ENCODE measurements around the gene ALS2.
"Not testable (repeated sequence)": the region's sequence is repeated elsewhere in the genome, so short reads cannot be mapped to it uniquely, and the experiment has no call there.

ALS2 gene

DNA sequence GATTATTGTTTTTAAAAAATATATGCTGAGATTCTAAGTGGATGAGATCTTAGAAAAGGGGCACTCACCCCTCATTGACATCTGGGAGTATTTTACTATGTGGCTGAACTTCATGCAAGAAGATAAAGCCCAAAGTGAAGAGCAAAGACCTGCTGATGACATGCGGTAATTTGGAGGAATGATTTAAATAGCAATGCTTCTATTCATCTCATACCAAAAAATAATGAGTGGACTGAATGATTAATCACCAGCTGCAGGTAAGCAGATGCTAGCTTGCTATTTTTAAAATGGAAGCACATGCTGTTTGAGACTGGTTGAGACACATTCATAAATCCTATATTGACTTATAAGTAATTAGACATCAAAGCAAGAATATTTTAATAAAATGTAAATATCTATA, 12.9 kb upstream of the ALS2 start:
- DNase-seq: no peak

DNA sequence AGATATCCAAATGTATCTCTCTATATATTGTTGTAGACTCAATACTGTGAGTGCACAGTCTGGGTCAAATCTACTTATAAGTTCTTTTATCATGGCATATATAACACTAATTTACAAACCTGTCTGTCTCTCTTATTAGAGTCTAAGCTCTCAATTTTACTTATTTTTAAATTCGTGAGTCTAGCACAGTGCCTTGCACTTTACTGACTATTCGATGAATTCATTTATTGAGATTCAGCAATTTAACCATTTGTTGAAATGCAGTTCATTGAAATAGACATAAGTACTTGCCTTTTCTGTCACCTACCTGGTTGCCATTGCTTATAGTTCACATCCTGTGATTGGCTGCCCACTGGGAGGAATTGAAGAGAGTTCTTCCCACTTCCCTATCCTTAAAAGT, 10.3 kb upstream of the ALS2 start:
- DNase-seq: no peak

DNA sequence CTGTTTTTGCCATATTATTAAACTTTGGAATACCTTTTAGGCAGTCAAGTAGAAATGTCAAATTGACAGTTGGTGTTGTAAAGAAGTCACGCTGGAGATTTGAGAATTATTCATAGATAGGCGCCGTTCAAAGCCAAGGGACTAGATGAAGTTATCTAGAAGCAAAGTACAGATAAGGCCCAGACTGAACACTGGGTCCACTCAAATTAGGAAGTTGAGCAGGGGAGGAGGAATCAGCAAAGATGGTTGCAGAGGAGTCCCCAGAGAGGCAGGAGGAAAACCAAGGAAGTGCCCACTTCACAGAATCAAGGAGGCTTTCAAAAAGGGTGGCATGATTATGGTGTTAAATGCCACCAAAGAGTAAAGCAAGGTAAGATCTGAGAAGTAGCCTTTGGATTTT, 9.6 kb upstream of the ALS2 start:
- DNase-seq: no peak

DNA sequence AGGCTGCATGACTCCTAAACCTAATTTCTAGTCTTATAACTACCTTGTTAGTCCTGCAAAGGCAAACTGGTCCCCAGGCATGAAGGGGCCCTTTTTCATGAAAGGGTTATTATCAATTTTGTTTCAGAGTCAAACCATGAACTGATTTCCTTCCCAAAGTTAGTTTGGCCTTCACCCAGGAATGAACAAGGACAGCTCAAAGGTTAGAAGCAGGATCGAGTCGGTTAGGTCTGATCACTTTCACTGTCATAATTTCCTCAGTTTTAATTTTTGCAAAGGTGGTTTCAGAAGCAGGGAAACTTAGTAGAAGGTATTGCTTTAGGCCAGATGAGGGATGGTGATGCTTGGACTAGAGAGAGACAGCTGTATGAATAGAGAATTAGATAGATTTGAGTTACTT, 8.7 kb upstream of the ALS2 start:
- DNase-seq: no peak

DNA sequence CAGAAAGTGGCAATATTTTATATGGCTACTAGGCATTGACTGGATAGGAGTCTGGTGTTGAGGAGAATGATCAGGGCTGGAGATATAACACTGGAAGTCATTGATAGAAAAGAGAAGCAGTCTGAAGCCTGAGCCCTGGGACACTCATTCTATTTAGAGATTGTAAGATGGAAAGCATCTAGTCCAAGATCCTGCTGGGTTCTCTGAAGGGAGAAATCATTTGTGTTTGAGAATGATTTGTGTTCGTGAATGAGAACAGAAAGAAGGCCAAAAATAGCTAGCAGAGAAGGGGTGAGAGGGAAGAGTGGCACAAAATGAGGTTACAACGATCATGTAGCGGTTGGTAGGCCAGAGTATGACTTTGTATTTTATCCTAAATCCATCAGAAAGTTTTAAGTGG, 7.6 kb upstream of the ALS2 start:
- DNase-seq: no peak

DNA sequence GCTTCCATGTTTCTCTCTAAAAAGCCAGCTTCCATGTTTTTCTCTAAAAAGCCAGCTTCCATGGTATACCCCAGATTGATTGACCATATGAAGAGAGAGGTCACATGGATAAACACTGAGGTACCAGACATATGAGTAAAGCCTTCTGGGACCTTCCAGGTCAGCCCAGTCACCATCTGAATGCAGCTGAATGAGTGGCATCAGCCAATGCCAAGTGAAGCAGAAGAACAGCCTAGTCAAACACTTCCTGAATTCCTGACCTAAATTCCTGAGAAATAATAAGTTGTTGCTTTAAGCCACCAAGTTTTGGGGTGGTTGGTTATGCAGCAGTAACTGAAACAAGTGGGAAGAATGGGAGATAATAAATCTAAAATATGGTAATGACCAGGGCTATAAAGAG, 5.7 kb upstream of the ALS2 start:
- no peak for DNase-seq

DNA sequence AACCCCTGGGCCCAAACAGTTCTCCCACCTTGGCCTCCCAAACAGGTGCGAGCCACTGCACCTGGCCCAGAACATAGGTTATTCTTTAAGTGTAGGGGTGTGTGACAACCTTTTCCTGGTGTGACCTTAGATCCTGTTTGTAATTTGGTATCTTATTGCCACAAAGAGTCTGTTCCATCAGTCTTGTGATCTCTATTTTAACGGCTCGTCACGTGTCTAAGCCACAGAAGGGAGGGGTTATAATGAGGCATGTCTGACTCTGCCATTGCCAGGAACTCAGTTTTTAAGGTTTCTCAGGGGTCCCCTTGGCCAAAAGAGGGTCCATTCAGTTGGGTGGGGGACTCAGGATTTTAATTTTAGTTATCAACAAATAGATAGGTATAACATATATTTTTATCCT, 4.4 kb upstream of the ALS2 start:
- DNase-seq: no peak

DNA sequence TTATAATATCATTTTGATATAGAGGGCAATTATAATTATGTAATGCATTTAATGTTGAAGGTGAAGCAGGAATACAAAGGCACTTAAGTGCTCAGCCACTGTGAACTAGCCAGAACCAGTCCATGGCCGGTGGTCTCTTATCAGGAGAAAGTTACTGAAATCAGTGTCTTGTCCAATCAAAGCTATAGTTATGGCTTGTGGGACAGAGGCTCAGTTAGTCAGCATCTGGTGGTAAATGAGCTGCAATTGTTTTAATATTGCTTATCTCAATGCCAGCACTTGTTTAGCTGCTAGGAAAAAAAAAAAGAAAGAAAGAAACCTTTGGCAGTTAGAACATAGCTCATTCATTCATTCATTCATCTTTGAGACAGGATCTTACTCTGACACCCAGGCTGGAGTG, 3.8 kb upstream of the ALS2 start:
- DNase-seq: no peak

DNA sequence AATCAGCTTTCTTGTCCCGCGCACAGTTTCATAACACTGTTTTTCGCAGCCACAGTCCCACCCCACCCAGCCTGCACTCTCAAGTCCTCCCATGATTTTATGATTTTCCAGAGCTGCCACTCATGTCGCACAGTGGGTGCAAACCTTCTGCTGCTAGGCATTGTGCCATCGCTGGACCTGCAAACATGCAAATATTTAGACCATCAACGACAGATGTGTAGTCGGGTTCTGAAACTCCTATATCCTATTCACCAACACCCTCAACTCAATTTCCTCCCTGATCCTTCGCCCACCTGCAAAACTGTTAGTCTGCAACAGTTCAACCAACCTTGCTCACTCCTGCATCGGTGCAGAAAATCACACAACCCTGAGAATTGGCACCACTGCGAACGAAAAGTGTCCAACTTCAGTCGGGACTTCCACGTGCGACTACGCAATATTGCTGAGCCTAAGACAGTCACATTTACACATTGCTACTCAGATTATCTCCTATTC, 871 bp upstream of the ALS2 start:
- no peak for DNase-seq

DNA sequence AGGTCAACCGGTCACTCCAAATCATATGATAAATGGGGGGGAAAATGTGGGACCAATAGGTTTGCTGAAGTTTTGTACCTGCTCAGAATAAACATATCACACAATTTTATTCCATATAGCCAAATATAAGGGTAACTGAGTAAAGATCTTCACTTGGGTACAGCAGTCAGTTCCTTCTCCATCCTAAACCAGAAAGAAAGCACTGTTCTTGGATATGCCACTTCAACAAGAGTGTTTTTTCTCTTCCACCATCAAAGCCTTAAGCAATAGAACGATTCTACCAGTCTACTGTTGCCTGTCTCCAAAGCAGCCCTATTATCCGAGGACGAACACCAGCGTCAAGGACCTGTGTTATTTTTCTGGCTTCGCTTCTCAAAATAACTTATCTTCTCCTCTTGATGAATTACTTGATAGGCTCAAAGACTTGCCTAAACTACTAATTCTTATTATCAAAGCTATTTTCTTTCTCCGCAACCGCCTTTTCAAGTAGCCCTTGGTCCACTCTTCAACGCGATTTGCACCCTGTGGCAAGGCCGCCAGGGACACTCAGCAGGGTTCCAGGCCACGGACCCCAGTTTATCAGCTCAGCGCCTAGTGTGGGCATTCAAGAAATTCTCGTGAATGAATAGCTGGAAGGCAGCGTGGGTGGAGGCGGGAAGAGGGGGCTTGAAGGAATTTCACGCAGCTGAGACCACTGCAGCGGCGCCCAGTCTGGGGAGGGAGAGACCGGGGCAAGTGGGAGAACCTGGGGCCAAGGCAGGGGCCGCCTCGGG, 646 bp downstream of the ALS2 start:
- no peak for DNase-seq

DNA sequence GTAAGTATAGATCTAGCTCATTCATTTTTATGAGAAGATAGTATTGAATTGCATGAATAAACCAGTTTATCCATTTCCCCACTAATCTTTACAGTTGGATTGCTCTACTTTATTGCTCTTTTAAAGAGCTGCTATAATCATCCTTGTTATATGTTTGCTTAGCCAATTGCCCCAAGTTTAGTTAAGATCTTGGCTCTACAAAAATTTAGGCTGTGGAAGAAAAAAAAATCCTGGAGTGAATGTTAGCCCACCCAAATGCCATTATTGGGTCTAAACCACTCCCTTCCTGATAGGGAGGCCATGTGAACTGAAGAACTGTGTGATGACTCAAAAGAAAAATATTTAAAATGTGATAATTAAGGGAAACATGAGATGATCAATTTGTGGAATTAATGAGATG, 2.9 kb downstream of the ALS2 start:
- no peak for DNase-seq

DNA sequence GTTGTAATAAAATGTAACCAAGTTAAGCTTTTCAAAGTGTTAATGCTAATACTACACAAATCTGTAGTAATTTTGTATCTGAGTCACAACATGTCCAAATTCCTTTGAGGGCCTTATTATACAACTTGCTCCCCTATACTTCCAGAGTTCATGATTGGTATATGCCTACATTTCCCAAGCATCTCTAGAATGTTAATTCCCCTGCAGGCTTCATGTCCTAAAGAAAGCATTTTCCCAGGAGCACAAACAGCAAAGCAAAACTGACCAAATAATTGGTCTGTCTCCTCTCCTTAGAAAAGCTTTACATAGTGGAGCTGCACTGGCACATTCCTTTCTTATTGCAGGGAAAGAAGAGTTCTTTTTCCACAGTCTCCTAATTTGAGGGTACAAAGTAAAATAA, 3.7 kb downstream of the ALS2 start:
- DNase-seq: no peak

DNA sequence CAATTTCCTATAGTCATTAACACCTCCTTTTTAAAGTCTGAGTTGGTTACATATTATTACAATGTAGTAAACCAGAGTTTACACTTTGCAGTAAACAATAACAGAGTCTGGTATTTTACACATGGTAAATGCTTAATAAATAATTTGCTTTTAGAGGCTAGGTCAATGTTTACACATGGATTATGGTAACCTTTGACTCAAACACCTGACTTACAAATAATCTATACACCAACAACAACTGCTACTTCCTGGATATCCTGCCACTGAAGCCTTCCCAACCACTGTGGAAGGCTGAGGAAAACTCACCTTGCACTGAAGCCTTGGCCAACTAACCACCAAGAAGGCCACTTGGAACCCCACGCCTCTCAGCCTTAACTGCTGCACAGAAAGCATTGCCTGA, 5.4 kb downstream of the ALS2 start:
- no peak for DNase-seq

DNA sequence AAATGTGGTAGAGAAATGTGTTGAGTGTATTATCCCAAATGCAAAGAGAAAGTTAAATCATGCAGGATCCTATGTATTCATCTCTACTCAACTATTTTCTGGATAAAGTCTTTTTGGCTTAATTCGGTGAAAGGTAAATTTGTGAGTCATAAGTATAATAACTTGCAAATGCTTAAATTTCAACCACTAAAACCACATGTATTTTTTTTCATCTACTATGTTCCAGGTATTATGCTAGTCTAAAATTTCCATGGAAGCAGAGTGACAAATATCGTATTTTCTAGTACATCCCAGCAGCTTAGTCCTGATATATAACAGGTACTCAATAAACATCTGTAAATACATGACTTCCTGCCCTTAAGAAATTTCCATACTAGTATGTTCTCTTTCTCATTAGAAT, 6.2 kb downstream of the ALS2 start:
- no peak for DNase-seq

DNA sequence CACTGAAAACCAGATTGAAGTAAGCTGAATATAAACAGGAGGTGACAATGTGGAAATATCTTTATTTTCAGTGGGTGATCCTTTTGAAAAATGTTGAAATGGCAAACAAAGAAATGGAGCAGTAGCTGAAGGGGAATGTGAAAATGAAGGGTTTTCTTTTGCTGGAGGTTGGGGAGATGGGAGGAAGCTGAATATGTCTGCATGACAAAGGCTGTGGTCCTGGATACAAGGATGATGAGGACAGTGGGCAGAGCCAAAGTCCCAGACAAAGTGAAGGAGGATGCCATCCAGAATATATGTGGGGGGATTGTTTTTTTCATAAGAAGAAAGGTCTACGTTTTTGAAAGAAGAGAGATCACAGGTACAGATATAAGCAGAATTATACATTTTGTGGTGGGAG, 6.7 kb downstream of the ALS2 start:
- no peak for DNase-seq

DNA sequence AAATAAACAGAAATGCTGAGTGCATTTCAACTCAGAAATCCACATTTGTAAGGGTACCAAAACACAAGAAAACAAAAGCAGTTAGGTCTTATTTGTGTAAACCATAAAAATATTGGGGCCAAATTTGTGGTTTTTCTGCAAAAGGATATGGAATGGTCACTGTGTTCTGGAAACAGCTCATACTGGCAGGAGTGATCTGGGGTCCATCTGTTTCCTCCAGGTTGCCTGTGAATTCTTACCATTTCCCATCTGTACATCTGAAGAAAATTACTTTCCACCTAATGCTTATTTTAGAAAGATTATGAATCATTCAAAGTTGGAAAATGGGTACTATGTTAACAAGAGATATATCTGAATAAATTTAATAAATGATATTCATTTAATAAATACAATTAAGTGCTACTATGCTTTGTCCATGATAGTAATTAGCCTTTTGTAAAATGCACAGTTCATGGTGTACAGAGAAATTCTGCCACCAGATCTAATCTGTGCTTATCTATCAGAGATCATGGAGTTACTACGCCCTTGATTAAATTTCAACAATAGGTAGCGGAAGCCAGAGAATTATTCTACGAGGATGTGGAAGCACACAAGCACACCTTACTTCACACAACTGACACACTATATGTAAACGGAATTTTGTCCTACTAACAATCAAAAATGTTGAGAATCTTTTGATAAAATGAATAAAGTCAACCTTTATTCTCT, 10.9 kb downstream of the ALS2 start:
- no peak for DNase-seq

DNA sequence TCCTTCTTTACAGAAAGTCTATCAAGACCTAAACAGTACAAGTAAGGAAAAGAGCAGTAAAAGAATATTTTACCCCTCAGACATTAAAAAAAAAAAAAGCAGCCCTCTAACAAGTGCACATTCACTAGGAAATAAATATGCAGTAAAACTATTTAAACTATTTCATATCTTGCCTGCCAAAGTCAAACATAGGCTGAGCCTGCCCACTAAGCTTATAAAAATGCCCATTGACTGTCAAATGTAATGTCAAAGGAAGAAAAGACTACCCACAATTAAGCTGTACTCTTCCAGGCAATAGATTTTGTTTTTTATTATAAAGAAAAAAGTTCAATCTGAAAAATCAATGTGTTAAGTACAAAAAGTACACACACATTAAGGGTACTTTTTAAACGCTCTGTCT, 11.8 kb downstream of the ALS2 start:
- no peak for DNase-seq

DNA sequence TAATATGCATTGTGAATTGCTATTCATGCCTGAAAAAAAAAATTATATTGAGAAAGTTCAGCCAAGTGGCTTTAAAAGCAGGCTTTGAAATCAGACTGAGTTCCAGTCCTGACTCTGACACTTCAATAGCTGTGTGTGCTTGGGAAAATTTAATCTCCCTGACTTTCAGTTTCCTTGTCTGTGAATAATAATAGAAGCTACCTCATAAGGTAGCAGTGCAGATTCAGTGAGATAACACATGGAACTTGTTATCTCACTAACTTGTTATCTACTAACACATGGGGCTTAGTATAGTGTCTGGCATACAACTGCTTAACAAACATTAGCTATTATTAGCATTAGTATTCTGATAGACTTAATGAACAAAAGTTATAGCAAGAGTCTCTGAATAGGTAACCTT, 14.9 kb downstream of the ALS2 start:
- no peak for DNase-seq

DNA sequence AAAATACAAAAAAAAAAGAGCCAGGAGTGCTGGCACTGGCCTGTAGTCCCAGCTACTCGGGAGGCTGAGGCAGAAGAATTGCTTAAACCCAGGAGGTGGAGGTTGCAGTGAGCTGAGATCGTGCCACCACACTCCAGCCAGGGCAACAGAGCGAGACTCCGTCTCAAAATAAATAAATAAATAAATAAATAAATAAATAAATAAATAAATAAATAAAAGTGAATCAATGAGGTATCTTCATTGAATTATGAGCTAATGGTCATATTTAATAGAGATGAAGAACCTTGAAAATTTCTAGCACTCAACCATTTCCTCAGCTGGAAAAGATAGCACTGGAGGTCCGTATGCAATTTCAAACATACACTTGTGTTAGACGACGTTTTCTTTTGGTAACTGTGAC, 16.3 kb downstream of the ALS2 start:
- DNase-seq: not testable (repeated sequence)

DNA sequence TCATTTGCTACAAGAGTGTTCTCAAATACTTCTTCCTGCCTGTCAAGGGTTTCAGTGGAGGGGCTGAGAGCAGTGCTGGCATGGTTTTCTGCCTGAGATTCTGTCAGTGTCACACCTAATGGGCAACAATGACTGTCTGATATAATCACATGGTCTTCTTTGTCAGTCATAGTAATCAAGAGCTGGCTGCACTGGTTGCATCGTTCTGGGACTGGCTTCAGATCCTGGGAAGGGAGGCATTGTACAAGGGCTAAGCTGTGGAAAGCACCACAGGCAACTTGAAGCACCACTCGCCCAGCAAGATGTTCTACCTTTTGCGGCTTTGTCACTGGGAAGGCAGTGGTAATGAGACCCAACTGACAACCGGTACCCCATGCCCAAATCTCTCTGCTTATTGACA, 19.6 kb downstream of the ALS2 start:
- no peak for DNase-seq

DNA sequence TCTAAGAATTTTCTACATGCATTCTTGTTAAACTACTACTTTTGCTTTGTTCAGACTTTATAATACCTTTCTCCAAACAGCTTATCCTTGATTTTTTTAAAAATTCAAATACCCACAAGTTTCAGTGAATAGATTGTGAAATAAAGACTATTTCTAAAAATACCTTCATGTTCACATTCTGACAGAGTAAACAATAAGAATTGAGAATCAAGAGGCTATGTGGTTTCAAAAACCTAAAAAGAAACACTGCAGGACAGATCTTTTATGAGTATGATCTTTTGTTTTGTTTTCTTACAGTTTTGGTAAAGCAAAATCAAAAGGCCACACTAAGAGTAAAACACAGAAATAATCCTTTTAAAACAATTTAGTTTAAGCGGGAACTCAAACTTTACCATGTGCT, 21.2 kb downstream of the ALS2 start:
- no peak for DNase-seq

DNA sequence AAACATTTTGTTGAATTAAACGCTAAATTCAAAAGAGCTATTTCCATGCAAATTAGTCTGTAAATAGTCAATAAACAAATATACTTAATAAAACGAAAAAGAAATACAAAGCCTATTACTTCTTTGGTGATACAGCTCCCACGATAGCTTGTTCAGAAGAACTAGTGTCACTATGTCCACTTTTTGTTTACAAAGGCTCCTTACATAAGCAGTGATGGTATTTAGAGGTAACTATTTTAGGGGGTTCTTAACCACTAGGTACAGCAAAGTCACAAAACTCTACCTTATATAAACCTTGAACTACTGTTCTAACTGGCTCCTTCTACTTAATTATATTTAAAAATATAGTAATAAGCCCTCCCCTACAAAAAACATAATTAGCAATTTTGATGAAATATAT, 21.9 kb downstream of the ALS2 start:
- no peak for DNase-seq

DNA sequence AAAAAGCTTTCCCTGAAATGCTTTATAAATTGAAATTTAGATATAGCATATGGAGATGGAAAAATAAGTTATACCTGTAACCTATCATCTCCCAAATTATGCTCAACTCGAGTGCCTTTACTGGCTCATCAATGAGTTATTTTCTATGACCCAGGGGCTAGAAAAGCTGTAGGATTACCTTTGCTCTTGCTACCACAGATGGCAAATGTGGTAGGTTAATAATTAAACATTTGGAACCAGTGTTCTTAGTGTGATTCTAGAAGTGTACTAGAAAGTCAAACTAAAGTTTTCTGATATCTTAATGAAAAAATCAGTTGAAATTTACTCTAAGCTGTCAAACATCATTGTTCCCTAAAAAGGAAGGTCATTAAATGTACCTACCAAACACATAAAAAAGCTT, 22.5 kb downstream of the ALS2 start:
- no peak for DNase-seq

DNA sequence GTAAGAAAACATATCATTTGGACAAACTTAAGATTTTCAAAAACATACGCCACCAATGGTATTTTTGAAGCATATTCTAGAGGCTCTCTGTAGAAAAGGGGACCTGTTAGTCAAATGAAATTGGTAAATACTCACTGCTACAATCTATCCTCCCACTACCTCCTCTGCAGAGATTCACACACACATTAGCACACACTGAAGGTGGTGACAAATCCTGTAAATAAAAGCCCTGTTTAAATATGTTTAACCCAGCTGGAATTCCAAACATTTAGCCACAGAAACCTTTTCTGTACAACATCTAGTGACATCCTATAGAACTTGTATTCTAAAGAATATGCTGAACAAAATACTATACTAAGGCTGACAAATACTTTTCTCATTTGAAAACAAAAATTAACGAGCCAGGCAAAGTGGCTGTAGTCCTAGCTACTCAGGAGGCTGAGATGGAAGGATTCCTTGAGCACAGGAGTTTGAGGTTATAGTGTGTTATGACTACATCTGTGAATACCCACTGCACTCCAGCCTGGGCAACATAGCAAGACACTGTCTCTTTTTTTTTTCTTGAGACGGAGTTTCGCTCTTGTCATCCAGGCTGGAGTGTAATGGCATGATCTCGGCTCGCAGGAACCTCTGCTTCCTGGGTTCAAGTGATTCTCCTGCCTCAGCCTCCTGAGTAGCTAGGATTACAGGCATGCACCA, 25.9 kb downstream of the ALS2 start:
- no peak for DNase-seq
